GM12878 (cell line): ENCODE results near the gene THAP10.

Experiments used
- ASH2L ChIP-seq: fragments of 300-600, 200-600 bp; sonication (generic); IDR thresholded peaks from 2 replicates; pipeline ENCODE4 v1.6.1; 2017; ENCODE audit warnings: low read depth, mild to moderate bottlenecking, borderline replicate concordance
- BCL3 ChIP-seq: IDR thresholded peaks from 2 replicates; pipeline ENCODE4 v1.6.1; 2011; ENCODE audit warnings: borderline replicate concordance, low read depth, mild to moderate bottlenecking, moderate library complexity, low read length; ENCODE audit not compliant: insufficient read depth, poor library complexity, severe bottlenecking
- ELK1 ChIP-seq: IDR thresholded peaks from 2 replicates; pipeline ENCODE4 v1.6.1; 2012; ENCODE audit warnings: low read depth, low read length, improper control_type of control experiment
- KDM1A ChIP-seq: fragments of 200-600 bp; sonication (generic); IDR thresholded peaks from 2 replicates; pipeline ENCODE4 v1.6.1; 2016; ENCODE audit warnings: borderline replicate concordance
- POLR2A ChIP-seq: IDR thresholded peaks from 2 replicates; pipeline ENCODE4 v1.6.1; 2011; ENCODE audit warnings: low read depth, mild to moderate bottlenecking, low read length
- POLR2AphosphoS5 ChIP-seq: IDR thresholded peaks from 2 replicates; pipeline ENCODE4 v1.6.1; 2011; ENCODE audit warnings: mild to moderate bottlenecking, low read length, inconsistent platforms
- POU2F2 ChIP-seq: IDR thresholded peaks from 3 replicates; pipeline ENCODE4 v1.6.1; 2011; ENCODE audit warnings: low read depth, mild to moderate bottlenecking, low read length, borderline replicate concordance
- PRDM15 ChIP-seq: fragments of 450-650 bp; formaldehyde crosslinking; IDR thresholded peaks from 2 replicates; pipeline ENCODE4 v1.4.0; 2020; ENCODE audit warnings: mild to moderate bottlenecking, moderate library complexity
- SMAD1 ChIP-seq: fragments of 450-650 bp; IDR thresholded peaks from 2 replicates; pipeline ENCODE4 v1.6.1; 2018; ENCODE audit warnings: mild to moderate bottlenecking, low read depth; ENCODE audit not compliant: partially characterized antibody
- SUZ12 ChIP-seq: fragments of 200-600 bp; sonication (generic); IDR thresholded peaks from one replicate; pipeline ENCODE4 v1.6.1; 2018; ENCODE audit warnings: antibody characterized with exemption, mild to moderate bottlenecking; ENCODE audit not compliant: unreplicated experiment
- TCF12 ChIP-seq: IDR thresholded peaks from 2 replicates; pipeline ENCODE4 v1.6.1; 2011; ENCODE audit warnings: low read depth, mild to moderate bottlenecking, low read length
- TF ChIP-seq, protein P1 (sequence below), 3 experiments: IDR thresholded peaks in 2 of 3; conservative IDR thresholded peaks in 1 of 3; 2 replicates each; pipeline ENCODE4 v1.5.1; 2011; ENCODE audit warnings: low read depth in 3 of 3, low read length in 3 of 3, mild to moderate bottlenecking in 3 of 3, control low read depth in 2 of 3, moderate library complexity in 2 of 3, inconsistent platforms in 1 of 3, mixed read lengths in 1 of 3; ENCODE audit not compliant: control insufficient read depth in 2 of 3, insufficient read depth in 1 of 3; ENCODE audit errors: extremely low read depth in 1 of 3

DNA sequence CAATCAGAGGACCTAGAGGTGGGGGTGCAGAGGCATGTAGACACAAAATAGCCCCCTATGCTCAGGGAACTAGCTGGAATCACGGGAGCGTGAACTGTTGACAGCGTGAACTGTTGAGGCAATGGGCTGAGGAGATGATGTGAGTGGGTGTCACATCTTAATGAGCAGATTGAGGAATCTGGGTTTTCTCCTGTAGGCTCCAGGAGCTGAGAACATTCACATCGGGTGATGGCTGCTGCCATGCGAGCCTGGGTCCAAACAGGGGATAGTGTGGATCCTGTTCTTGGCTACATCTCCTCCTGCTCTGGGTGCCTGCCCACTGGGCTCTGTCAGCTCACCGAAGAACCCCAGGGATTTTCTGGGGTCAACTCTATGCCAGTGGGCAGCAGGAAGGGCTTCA, 40.3 kb downstream of the THAP10 start:
- TF ChIP-seq ASH2L, result no peak
- no peak for TF ChIP-seq KDM1A
- no peak for TF ChIP-seq PRDM15 (CRISPR knock-in tag)
- TF ChIP-seq, protein P1, sequence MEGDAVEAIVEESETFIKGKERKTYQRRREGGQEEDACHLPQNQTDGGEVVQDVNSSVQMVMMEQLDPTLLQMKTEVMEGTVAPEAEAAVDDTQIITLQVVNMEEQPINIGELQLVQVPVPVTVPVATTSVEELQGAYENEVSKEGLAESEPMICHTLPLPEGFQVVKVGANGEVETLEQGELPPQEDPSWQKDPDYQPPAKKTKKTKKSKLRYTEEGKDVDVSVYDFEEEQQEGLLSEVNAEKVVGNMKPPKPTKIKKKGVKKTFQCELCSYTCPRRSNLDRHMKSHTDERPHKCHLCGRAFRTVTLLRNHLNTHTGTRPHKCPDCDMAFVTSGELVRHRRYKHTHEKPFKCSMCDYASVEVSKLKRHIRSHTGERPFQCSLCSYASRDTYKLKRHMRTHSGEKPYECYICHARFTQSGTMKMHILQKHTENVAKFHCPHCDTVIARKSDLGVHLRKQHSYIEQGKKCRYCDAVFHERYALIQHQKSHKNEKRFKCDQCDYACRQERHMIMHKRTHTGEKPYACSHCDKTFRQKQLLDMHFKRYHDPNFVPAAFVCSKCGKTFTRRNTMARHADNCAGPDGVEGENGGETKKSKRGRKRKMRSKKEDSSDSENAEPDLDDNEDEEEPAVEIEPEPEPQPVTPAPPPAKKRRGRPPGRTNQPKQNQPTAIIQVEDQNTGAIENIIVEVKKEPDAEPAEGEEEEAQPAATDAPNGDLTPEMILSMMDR (IDR thresholded peaks at IDR 0.05 in 2 of 3, conservative IDR thresholded peaks at IDR 0.05 in 1 of 3; ENCODE audit: control insufficient read depth in 2 of 3, extremely low read depth in 1 of 3, insufficient read depth in 1 of 3, low read depth in 3 of 3, low read length in 3 of 3), result no peak
- TF ChIP-seq ELK1, result no peak
- no peak for TF ChIP-seq BCL3
- TF ChIP-seq POU2F2, result no peak
- TF ChIP-seq TCF12, result no peak
- no peak for TF ChIP-seq POLR2AphosphoS5
- no peak for TF ChIP-seq SMAD1
- no peak for TF ChIP-seq SUZ12
- TF ChIP-seq POLR2A, result no peak
